ENCODE data around the gene ASCC1.

Gene ASCC1

DNA sequence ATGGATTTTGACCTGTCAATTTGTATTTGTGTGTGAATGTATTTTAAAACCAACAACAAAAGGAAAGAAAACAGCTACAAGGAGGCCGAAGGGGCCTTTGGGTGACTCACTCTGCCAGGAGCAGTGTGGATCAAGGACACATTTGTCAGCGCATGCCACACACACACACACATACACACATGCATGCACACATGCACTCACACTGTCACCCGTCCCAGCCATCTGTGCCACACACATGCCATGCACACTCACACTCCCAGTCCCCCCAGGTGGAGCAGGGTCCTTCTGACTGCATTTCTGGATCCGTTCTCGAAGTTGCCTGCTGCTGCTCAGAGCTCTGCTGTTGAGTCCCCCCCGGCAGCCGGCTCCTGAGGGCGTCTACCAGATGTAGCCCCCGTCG is 153.7 kb downstream of the ASCC1 start:
- DNase-seq (ENCODE audit: insufficient read length, low spot score): no peak
- no peak for FAIRE-seq
- TF ChIP-seq, protein P1, sequence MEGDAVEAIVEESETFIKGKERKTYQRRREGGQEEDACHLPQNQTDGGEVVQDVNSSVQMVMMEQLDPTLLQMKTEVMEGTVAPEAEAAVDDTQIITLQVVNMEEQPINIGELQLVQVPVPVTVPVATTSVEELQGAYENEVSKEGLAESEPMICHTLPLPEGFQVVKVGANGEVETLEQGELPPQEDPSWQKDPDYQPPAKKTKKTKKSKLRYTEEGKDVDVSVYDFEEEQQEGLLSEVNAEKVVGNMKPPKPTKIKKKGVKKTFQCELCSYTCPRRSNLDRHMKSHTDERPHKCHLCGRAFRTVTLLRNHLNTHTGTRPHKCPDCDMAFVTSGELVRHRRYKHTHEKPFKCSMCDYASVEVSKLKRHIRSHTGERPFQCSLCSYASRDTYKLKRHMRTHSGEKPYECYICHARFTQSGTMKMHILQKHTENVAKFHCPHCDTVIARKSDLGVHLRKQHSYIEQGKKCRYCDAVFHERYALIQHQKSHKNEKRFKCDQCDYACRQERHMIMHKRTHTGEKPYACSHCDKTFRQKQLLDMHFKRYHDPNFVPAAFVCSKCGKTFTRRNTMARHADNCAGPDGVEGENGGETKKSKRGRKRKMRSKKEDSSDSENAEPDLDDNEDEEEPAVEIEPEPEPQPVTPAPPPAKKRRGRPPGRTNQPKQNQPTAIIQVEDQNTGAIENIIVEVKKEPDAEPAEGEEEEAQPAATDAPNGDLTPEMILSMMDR (IDR thresholded peaks at IDR 0.05; ENCODE audit: insufficient read depth, missing control alignments): no peak

DNA sequence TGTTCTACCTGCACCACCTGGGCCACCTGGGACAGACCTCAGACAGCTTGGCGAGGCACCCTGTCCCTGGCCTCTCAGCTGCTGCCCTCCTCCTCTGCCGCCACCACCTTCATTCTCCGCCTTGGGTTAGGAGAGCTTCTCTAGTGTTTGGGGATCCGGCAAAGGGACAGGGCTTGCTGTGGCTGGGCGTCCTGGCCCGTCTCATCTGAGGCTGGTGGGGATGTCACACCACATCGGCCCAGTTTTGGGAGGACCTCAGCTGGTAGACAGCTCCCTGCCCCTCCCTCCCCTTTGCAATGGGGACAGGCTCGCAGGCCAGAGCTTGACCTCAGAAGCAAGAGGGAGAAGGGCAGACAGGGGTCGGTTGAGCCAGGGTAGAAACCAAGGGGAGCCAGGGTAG is 154.1 kb downstream of the ASCC1 start:
- no peak for DNase-seq (ENCODE audit: insufficient read length, low spot score)
- TF ChIP-seq, protein P1 (IDR thresholded peaks at IDR 0.05; ENCODE audit: insufficient read depth, missing control alignments): no peak
- no peak for FAIRE-seq

DNA sequence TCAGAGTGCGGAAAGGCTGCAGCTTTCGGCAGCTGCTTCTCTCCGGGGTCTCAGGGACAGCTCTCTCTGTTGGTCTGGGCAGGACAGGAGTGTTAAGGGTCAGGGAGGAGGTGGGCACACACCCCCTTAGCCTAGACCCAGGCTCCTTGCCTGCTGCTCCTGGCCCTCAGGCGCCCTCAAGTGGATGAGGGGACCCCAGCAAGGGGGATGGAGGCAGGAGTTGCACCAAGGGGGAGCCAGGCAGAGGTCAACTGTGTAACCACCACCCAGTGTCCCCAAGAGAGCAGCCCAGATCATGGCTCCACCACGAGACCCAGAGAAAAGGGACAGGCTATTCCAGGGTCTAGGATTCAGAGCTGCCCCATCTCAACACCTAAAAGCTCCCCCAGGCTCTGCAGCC is 154.6 kb downstream of the ASCC1 start:
- TF ChIP-seq, protein P1 (IDR thresholded peaks at IDR 0.05; ENCODE audit: insufficient read depth, missing control alignments): peak; percentile 26
- FAIRE-seq (no peak), DNase-seq (ENCODE audit: insufficient read length, low spot score) (no peak)

DNA sequence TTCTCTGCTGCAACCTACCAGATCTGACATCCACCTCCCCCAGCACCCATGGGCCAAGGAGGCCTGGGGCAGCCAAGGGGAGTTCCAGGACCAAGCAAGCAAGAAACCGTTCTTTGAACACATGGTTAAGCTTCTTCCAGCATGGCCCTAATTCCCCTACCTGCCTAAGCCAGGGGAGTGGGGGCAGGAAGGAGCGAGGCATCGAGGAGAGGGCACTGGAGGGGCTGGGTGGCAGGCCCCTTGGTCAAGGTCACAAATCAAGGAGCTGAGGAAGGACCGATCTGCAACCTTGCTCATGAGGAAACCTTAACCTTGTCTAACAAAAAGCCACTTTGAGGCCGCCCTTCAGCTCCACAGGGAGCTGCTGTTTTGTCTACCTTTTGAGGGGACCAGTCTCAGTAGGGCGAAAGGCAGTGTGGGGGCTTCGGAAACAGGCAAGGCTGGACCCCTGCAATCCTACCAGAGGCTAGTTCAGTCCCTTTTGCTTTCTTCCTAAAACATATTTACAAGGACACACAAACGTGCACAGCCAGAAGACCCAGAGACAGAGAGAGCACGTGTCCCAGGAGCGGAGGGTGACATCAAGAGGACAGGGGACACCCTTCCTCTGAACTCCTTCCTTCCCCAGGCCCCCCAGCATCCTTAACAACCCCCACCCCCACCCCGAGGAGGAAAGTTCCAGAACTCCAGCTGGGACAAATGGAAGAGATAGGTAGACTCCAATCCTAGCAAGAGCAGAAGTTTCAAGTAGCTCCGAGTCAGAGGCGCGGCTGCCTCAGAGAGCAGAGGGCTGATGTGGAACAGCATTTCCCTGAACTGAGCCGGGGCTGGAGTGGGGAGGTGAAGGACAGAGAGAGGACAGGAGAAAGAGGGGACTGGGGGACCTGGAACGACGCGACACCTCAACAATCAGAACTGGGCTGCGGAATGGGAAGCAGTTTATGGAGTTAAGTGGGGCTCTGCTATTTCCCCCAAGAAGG is 155.9 kb downstream of the ASCC1 start:
- TF ChIP-seq, protein P1 (IDR thresholded peaks at IDR 0.05; ENCODE audit: insufficient read depth, missing control alignments): no peak
- no peak for FAIRE-seq
- DNase-seq (ENCODE audit: insufficient read length, low spot score): no peak

DNA sequence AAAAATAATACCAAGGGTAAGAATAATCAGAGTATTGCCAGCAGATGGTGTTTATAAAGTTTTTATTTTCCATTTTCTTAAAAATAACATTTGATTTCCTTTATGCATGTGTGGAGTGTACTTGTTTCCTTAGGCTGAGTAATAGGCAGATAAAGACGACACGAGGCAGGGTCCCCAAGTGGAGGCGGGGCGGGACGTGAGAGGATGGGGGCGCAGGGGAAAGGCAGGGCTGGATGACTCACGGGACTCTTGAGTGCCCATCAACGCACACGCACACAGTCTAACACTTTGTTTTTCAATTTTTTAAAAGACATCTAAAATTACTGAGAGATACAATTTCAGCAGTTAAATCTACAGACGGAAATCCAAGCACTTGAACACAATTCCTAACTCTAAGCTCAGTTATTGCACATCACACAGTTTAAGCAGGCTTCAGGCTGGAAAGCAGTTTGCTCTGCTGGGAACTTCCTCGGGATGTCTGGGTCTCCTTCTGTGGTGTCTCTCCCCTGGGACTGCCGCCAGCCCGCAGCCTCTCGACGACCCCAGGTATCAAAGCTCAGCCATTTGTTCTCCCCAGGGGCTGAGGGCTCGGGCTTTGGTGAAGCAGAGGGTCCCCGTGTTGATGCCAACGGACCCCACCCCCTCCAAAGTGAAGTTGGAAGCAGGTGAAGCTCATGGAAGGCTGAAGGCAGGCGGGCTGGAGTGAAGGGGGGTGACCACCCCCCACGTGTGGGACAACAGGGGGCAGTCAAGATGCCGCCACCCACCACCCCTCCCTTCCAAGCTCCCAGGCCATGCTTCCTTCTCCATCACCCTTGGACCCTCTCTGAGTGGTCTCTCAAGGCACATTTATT is 156.9 kb downstream of the ASCC1 start:
- FAIRE-seq: no peak
- TF ChIP-seq, protein P1 (IDR thresholded peaks at IDR 0.05; ENCODE audit: insufficient read depth, missing control alignments): no peak
- no peak for DNase-seq (ENCODE audit: insufficient read length, low spot score)

DNA sequence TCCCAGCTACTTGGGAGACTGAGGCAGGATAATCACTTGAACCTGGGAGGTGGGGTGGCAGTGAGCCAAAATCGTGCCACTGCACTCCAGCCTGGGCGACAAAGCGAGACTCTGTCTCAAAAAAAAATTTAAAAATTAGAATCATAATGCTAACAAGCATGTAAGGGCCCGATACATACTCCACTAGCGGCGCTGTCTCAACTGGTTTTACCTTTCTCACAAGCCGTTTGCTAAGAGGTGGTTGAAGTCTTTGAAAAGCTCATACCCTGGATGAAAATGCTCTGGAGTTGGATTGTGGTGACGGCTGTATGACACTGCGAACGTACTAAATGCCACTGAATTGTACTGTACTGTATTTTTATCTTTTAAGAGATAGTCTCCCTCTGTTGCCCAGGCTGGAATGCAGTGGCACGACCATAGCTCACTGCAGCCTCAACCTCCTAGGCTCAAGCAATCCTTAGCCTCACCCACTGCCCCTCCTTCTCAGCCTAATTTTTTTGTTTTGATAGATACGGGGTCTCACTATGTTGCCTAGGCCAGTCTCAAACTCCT is 157.7 kb downstream of the ASCC1 start:
- TF ChIP-seq, protein P1 (IDR thresholded peaks at IDR 0.05; ENCODE audit: insufficient read depth, missing control alignments): no peak
- DNase-seq (ENCODE audit: insufficient read length, low spot score) (no peak), FAIRE-seq (no peak)
